Measurements from ENCODE around the gene PPP3CA. TPM values are rescaled to one million over a fixed set of nuclear protein-coding genes. Genes with fewer than 3 reads are reported as not detected.

Gene PPP3CA
- total RNA-seq, 2 donors from 2014 or later = 13.7 to 20.8 TPM

- no peak for TF ChIP-seq POLR2A (IDR thresholded peaks at IDR 0.05)
- TF ChIP-seq, protein P1, sequence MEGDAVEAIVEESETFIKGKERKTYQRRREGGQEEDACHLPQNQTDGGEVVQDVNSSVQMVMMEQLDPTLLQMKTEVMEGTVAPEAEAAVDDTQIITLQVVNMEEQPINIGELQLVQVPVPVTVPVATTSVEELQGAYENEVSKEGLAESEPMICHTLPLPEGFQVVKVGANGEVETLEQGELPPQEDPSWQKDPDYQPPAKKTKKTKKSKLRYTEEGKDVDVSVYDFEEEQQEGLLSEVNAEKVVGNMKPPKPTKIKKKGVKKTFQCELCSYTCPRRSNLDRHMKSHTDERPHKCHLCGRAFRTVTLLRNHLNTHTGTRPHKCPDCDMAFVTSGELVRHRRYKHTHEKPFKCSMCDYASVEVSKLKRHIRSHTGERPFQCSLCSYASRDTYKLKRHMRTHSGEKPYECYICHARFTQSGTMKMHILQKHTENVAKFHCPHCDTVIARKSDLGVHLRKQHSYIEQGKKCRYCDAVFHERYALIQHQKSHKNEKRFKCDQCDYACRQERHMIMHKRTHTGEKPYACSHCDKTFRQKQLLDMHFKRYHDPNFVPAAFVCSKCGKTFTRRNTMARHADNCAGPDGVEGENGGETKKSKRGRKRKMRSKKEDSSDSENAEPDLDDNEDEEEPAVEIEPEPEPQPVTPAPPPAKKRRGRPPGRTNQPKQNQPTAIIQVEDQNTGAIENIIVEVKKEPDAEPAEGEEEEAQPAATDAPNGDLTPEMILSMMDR (IDR thresholded peaks at IDR 0.05) = no peak
- H3K9me3 ChIP-seq = no peaks in the 10 kb centered on the region
- no peaks in the 10 kb centered on the region for H3K36me3 ChIP-seq (replicated peaks in 1 of 2; ENCODE audit: insufficient read depth in 1 of 2, low read depth in 2 of 2)
- H3K4me1 ChIP-seq = peaks cover 3% of the 10 kb centered on the region
- H3K27me3 ChIP-seq = no peaks in the 10 kb centered on the region
- no peak overlapping the region for H3K4me3 ChIP-seq
- no peak overlapping the region for H3K27ac ChIP-seq
- WGBS, 2 donors = 38 to 43% methylated on average over 2 of the region's 2 CpGs
- intact Hi-C loops (cut with DNase I) = no loop called here
- peak; percentile 30 for ATAC-seq
- no peak for DNase-seq
Measured at GRCh38 chr4:101114936-101115372, 232.4 kb downstream of the PPP3CA start.

GRCh38 chr4:101104312-101105052 is 242.8 kb downstream of the PPP3CA start:
- Histone ChIP-seq H3K27me3 (no peaks in the 10 kb centered on the region), H3K27ac (no peak overlapping the region), H3K4me3 (no peak overlapping the region), H3K9me3 (no peaks in the 10 kb centered on the region), H3K36me3 (replicated peaks in 1 of 2; ENCODE audit: insufficient read depth in 1 of 2, low read depth in 2 of 2) (no peaks in the 10 kb centered on the region), H3K4me1 (peaks cover 17% of the 10 kb centered on the region)
- DNase-seq (no peak), ATAC-seq (no peak)
- no peak for TF ChIP-seq POLR2A (IDR thresholded peaks at IDR 0.05)
- TF ChIP-seq, protein P1 (IDR thresholded peaks at IDR 0.05) = no peak
- intact Hi-C loops (cut with DNase I) = no loop called here
- WGBS, 2 donors = 76 to 86% methylated on average over 6 of the region's 6 CpGs

DNA sequence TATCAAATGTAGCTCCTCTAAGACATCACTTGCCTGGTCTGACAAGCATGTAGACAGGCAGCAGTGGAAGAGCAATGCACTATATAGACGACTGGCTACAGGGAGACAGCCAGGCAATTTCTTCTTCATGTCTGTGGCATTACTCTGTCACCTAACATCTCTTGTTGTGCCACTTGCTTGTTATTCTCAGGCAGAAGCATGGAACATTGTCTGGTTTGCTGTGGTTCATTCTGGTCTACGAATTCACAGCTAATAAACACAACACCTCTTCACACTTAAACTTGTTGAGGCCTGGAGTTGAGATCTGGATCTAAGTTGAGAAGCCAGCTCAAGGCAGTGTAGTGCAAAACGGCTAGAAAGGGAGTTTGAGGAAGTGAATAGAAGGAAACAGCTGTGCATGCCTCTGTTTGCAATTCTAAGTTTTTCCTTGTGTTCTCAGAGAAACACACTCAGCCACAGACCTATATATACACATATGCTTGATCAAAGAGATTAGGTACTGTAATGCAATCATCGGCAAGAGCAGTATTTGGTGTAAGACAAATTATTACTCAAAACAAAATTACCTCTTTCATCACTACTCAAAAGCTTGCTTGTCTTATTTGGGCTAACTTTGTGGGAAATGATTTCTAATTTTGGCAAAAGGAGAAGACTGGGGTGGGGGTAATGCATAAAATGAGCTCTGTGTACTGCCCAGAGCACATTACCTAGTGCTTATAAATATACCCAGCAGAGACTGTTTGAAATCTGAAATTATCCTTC is 243.8 kb downstream of the PPP3CA start:
- Histone ChIP-seq H3K4me1 (peaks cover 17% of the 10 kb centered on the region), H3K4me3 (no peak overlapping the region), H3K27me3 (no peaks in the 10 kb centered on the region), H3K36me3 (replicated peaks in 1 of 2; ENCODE audit: insufficient read depth in 1 of 2, low read depth in 2 of 2) (no peaks in the 10 kb centered on the region), H3K9me3 (no peaks in the 10 kb centered on the region), H3K27ac (no peak overlapping the region)
- DNase-seq (no peak), ATAC-seq (no peak)
- intact Hi-C loops (cut with DNase I) = no loop called here
- WGBS, 2 donors = 46 to 51% methylated on average over 4 of the region's 4 CpGs
- no peak for TF ChIP-seq POLR2A (IDR thresholded peaks at IDR 0.05)
- TF ChIP-seq, protein P1 (IDR thresholded peaks at IDR 0.05) = no peak

DNA sequence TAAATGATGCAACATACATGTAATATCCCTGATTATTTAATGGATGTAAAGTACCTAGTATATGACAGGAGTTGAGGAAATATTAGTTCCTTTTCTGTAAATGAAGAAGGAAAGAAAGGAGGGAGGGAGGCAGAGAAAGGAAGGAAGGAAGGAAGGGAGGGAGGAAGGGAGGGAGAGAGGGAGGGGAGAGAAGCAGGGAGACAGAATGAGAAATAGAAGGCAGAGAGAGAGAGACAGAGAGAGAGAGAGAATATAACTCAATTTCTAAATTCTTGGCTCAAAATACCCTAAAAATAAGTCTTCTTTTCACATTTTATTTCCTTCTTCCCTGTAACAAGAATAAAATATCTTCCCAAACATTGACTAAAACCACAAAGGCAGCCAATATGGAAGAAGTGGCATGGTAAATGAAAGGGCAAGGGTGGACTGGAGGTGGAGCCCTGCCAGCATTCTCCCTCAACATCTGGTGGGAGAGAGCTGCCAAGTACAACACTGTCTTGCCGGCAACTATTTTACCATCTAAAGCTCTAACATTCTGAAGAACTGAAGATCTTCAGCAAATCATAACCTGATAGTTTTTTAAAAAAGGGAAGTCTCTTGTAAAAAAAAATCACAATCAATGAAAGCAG is 245.1 kb downstream of the PPP3CA start:
- no peak overlapping the region for H3K4me3 ChIP-seq
- no peak for TF ChIP-seq POLR2A (IDR thresholded peaks at IDR 0.05)
- TF ChIP-seq, protein P1 (IDR thresholded peaks at IDR 0.05) = no peak
- intact Hi-C loops (cut with DNase I) = no loop called here
- ATAC-seq (no peak), DNase-seq (peak in 3 of 4 donors; percentile 26 to 41 (median 35))
- no peaks in the 10 kb centered on the region for H3K9me3 ChIP-seq
- no peak overlapping the region for H3K27ac ChIP-seq
- no peaks in the 10 kb centered on the region for H3K36me3 ChIP-seq (replicated peaks in 1 of 2; ENCODE audit: insufficient read depth in 1 of 2, low read depth in 2 of 2)
- 9 to 21% methylated on average over 1 of the region's 1 CpG for WGBS, 2 donors
- H3K27me3 ChIP-seq = no peaks in the 10 kb centered on the region
- H3K4me1 ChIP-seq = peaks cover 17% of the 10 kb centered on the region
